Stimulated activated CD8-positive, alpha-beta memory T cell treated with anti-CD3 and anti-CD28 coated beads, Interleukin-15, amount 100 ng/mL, for 4 hours (primary cell): ENCODE data around the gene MCF2L.

ENCODE experiments used
- DNase-seq, 2 donors: peaks; one replicate each; pipeline ENCODE4 v3.0.0-alpha.2; 2020; ENCODE audit warnings: low read depth in 2 of 2

MCF2L gene

GRCh38 chr13:112998521-112999280 lies 29.7 kb downstream of the MCF2L start:
- no peak for DNase-seq

DNA sequence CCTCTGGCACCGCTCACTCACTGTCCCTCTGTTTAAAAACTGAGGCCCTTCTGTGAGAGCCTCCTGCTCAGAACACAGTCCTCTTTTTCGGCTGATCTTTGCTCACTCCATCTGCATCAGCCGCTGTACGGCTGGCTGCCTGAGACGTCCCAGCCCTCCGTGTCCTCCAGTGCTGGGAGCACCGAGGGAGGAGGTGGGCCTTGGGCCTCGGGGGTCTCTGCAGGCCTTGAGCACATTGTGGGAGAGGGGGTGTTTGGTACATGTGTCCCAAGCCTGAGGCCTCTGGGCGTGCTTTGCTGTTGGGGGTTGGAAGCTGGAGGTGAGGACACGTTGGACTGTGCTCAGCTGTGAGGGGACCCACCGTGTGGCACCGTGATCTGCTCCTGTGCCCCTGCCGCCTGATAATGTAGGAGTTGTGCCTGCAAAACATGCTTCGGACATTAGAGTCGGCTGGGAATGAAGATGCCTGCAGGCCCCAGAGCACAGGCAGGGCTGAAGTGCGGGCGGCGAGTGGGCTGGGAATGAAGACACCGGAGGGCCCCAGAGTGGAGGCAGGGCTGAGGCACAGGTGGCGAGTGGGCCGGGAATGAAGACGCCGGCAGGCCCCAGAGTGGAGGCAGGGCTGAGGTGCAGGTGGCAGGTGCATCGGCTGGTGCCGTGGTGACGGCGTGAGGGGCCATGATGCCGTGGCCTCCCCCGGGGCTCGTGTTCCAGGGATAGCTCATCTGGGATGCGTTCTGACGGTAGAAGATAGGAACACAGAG lies 30.6 kb downstream of the MCF2L start:
- no peak for DNase-seq

DNA sequence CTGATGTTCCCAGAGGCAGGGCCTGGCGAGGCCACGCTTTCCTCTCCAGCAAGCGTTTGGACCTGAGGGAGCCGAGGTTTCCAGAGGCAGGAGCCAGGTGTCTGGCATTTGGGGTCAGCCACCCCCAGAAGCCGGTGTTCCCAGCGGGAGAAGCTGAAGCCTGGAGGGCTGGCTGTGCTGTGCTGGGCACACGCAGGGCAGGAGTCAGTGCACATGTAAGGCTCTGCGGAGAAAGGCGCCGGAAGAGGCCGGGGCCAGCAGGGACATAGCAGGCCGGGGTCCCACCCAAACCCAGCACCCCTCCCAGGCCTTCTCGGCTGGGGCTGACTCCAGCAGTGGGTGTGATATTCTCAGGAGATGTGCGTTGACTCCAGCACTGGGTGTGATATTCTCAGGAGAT lies 31.6 kb downstream of the MCF2L start:
- DNase-seq = no peak

- DNase-seq = no peak
Observed at GRCh38 chr13:113001241-113002140, 32.5 kb downstream of the MCF2L start.

DNA sequence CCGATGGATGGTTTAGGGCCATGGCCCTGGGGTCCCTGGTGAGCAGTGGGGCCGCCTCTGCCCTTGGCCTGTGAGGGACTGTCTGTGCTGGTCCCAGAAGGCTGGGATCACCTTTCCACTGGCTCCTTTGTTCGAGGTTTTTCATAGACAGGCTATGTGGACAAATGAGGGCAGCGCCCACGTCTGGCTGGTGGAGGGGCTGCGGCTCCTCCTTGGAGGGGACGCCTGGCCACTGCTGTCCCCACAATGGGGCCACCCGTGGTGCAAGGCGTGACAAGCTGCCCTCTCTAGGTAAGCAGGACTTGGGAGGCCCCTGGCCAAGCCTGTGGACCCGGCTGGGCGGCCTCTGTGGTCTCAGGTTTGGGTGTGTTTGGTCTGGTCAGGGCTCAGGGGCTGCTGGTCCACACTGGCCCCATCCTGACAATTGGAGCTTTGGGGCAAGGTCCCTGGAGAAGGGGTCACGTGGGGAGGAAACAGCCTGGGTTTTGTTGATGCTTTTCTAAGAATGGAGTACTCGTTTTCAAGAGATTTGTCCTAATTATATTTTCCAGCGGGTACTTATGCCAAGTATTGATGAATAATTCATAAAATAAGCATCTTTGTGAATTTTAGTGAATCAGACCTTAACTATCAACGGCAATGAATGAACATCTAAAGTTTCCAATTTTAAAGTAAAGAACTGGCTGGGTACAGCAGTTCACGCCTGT lies 33.3 kb downstream of the MCF2L start:
- no peak for DNase-seq

DNA sequence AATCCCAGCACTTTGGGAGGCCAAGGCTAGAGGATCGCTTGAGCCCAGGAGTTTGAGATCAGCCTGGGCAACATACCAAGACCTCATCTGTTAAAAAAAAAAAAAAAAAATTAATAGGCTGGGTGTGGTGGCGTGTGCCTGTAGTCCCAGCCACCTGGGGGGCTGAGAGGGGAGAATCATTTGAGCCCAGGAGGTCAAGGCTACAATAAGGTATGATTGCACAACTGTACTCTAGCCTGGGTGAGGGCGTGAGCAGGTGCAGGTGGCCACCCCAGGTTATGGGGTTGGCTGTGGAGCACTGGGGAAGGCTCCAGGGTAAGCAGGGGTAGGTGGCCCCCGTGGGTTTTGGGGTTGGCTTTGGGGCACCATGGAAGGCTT lies 33.9 kb downstream of the MCF2L start:
- DNase-seq = no peak

DNA sequence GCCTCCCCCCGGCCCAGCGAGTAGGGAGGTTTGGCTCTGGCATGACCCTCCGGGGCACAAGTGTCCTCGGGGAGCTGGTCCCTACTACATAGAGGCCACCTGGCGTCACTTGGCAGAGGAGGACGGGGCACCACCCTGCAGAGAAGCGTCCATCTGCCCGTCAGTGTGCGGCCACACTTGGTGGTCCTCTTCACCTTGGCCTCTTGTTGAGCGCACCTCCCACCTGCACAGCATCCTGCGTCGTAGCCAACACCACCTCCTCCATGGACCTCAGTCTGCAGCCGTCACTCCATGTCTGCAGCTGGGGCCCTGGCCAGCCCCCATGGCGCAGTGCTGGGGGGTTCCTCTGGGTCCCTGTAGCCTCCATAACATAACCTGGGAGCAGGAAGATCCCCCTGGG lies 35.1 kb downstream of the MCF2L start:
- DNase-seq = no peak

- DNase-seq = no peak
Observed at GRCh38 chr13:113005076-113005865, 36.3 kb downstream of the MCF2L start.

DNA sequence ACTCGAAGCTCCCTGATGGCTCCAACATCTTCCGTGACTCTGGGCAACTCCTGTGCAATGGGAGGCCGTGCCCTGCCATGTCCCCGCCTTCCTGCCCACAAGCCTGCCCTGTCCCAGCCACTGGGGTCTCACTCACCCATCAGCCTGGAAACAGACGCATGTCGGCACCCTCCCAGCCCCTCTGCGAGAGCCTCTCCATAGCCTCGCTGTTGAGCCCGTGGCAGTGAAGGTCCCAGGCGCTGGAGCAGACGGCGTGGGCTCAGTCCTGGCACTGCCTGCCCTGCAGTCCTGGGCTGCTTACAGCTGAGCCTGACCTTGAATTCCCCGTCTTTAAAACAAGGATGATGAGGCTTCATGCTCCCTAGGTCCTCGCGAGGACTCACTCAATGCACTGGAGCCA lies 37.0 kb downstream of the MCF2L start:
- no peak for DNase-seq

DNA sequence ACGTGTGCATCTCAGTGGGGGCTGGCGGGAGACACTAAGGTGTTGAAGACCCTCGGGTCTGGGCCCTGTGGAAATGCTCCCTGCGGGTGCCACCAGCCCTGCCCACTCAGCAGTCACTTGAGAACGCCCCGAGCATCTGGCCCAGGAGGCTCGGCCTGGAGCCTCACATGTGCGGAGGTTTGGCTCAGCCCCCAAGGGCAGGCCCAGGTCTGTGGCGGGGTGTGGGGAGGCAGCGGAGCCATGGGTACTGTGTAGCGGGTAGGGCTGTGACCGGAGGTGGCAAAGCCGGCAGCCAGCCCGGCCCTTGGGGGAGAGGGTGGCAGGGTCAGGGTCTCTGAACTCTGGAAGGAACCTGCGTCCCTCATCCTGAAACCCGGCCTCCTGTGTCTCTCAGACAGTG lies 37.6 kb downstream of the MCF2L start:
- DNase-seq = no peak

DNA sequence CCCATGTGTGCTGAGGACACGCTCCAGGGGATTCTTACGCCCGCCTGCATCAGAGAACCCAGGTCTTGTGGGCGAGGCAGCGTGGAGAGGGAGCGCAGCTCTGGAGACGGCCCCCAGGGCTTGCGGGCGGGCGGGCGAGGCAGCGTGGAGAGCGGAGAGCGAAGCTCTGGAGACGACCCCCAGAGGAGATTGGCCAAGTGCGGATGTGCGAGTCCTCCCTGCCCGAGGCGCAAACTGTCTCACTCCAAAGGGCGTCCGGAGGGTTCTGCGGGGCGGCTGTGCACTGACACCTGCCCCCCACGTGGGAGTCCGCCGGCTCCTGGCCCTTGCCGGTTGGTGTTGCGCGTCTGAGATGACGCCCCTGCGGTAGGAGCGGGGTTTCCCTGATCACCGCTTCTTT lies 39.8 kb downstream of the MCF2L start:
- no peak for DNase-seq

GRCh38 chr13:113009743-113010509 lies 40.9 kb downstream of the MCF2L start:
- no peak for DNase-seq

DNA sequence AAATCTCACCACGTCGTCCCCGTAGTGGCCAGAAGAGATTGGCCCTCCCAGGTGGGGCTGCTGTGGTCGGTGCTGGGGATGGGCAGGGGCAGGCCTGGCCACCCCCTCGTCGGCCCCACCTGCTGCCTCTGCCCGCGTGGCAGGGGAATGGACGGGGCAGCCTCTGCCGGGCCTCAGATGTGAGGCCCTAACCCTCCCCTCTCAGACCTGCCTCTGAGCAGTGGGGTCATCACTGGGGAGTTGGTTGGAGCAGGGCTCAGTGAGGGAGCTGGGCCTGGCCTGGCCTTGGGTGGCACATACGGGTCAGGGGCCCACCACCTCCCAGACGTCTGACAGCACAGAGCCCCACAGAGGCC lies 41.5 kb downstream of the MCF2L start:
- DNase-seq = no peak

DNA sequence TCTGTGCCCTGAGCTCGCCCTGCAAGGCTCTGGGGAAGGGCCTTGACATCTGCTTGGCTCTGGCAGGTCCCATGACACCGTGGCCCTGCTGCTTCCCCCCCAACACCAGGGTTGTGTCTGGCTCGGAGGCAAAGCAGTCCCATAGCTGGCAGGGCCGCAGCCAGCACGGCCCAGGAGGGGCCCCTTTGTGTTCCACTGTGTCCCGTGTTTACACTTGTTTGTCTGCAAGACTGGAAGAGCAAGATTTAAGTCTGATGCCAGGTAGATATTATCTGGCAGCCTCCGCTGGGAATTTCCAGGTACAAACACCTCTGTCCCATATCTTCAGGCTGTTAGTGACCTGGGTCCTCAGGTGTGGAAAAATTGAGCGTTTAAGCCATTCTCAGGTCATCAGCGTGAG lies 44.3 kb downstream of the MCF2L start:
- no peak for DNase-seq

- no peak for DNase-seq
Observed at GRCh38 chr13:113013878-113014751, 45.1 kb downstream of the MCF2L start.

DNA sequence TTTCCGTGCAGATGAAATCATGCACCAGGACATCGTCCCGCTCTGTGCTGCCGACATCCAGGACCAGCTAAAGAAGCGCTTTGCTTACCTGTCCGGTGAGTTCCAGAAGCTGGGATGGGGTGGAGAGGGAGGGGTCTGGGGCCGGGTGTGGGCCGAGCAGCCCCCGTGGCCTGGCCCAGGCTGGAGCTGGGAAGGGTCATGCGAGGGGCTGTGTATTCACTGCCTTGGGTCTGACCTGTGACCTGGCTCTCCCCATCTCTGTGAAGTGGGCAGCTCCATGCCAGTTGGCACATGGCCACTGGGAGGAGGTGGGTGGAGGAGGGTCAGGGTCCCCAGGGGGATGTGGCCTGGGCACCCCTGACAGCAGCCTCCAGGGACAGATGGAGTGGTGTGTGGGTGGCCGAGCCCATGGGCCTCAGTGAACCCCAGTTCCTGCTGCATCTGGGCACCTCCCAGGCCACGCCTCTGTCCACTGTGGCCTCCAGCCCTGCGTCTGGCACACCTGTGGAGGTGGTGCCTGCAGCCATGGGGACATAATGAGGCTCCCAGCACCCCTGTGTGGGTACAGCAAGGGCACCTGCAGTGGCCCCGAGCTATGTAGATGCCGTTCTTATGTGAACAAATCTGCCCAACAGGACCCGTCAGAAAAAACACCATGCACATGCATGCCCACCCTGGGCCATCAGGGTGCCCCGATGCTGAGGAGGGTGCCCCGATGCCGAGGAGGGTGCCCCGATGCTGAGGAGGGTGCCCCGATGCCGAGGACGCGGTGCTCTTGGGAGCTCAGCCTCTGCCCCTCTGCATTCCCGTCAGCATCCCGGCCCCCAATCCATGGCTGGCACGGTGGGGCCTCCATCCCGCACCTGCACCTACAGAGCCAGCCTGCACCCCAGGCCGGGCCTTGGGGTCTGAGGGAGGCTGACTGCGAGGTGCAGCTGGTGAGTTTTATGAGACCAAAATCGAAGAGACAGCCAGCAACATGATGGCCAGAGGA lies 46.0 kb downstream of the MCF2L start:
- DNase-seq = no peak

GRCh38 chr13:113015826-113016525 lies 47.0 kb downstream of the MCF2L start:
- DNase-seq = no peak
